OCI-LY7 (cell line): ENCODE results near the gene PROKR1. TPM values are rescaled to one million over a fixed set of nuclear protein-coding genes. Genes with fewer than 3 reads are reported as not detected.
A peak's percentile ranks its signal among the peaks of the same experiment; 100 is the strongest.

Source experiments
- BruUV-seq: library from RNA; stranded (reverse); fragments of 400-500 nt; replicated peaks from 2 replicates; lab custom pipeline; 2021; lab: Mats Ljungman, UMichigan
- CTCF ChIA-PET: fragments of 300-600 bp; sonication (Branson Sonifier 250); formaldehyde crosslinking; loops from one replicate; lab custom pipeline; 2022; ENCODE audit warnings: antibody characterized with exemption; ENCODE audit not compliant: unreplicated experiment; lab: Charles Lee
- POLR2A ChIA-PET: fragments of 300-600 bp; sonication (Branson Sonifier 250); formaldehyde crosslinking; loops from one replicate; lab custom pipeline; 2022; ENCODE audit warnings: antibody characterized with exemption; lab: Charles Lee
- DNase-seq: peaks from one replicate; pipeline ENCODE4 v3.0.0-alpha.2; 2015; ENCODE audit warnings: low spot score
- H2AFZ ChIP-seq: fragments of 200-600 bp; sonication (generic), shearing (Covaris generic); 2 replicates; pipeline ENCODE4 v1.6.1; 2014; ENCODE audit warnings: mild to moderate bottlenecking, antibody characterized with exemption, low read length, moderate library complexity
- H3K27ac ChIP-seq: fragments of 200-600 bp; sonication (generic); 2 replicates; pipeline ENCODE4 v1.5.1; 2014; ENCODE audit warnings: mixed run types, low read depth, mild to moderate bottlenecking, moderate library complexity, low read length, inconsistent platforms; ENCODE audit not compliant: poor library complexity, severe bottlenecking
- H3K36me3 ChIP-seq: fragments of 200-600 bp; sonication (generic); 2 replicates; pipeline ENCODE4 v1.6.1; 2014; ENCODE audit warnings: mild to moderate bottlenecking, antibody characterized with exemption, low read length, moderate library complexity, mixed read lengths; ENCODE audit not compliant: insufficient read depth
- H3K4me1 ChIP-seq: fragments of 200-600 bp; sonication (generic); 2 replicates; pipeline ENCODE4 v1.5.1; 2014; ENCODE audit warnings: mild to moderate bottlenecking, low read length; ENCODE audit not compliant: insufficient read depth, poor library complexity, severe bottlenecking
- H3K4me2 ChIP-seq: fragments of 200-600 bp; sonication (generic); 2 replicates; pipeline ENCODE4 v1.6.1; 2014; ENCODE audit warnings: mild to moderate bottlenecking, low read length
- H3K4me3 ChIP-seq: fragments of 200-600 bp; sonication (generic); 2 replicates; pipeline ENCODE4 v1.5.1; 2014; ENCODE audit warnings: mild to moderate bottlenecking, low read depth, low read length; ENCODE audit not compliant: poor library complexity, severe bottlenecking
- H3K79me2 ChIP-seq: fragments of 200-600 bp; sonication (generic); 2 replicates; pipeline ENCODE4 v1.6.1; 2016; ENCODE audit warnings: low read depth, mild to moderate bottlenecking, low read length, moderate library complexity, mixed read lengths; ENCODE audit not compliant: insufficient read depth
- H3K9me2 ChIP-seq: fragments of 200-600 bp; sonication (generic); 2 replicates; pipeline ENCODE4 v1.6.1; 2016; ENCODE audit warnings: mild to moderate bottlenecking, low read length, mixed read lengths; ENCODE audit not compliant: insufficient read depth
- H3K9me3 ChIP-seq: fragments of 200-600 bp; sonication (generic); 2 replicates; pipeline ENCODE4 v1.6.1; 2014; ENCODE audit warnings: mild to moderate bottlenecking, mixed run types, low read length, mixed read lengths
- H4K20me1 ChIP-seq: fragments of 200-600 bp; sonication (generic); 2 replicates; pipeline ENCODE4 v1.6.1; 2014; ENCODE audit warnings: mild to moderate bottlenecking, antibody characterized with exemption, low read length, moderate library complexity, mixed read lengths; ENCODE audit not compliant: insufficient read depth
- EZH2phosphoT487 ChIP-seq: fragments of 200-600 bp; sonication (generic); IDR thresholded peaks from 2 replicates; pipeline ENCODE4 v1.6.1; 2018; ENCODE audit warnings: low read depth, borderline replicate concordance, mild to moderate bottlenecking, mixed run types, antibody characterized with exemption, low read length, moderate library complexity, mixed read lengths
- intact Hi-C: fragments of 100-400 bp; cut with micrococcal nuclease; formaldehyde crosslinking; loops from one replicate; pipeline ENCODE4 v1.10.0; 2022; ENCODE audit not compliant: unreplicated experiment
- total RNA-seq, 2 experiments: library from RNA; depleted of rRNA in 1 of 2; stranded (reverse); fragments of >200 nt in 1 of 2; shearing (Covaris generic) in 1 of 2; gene quantifications; 2 replicates each; pipeline ENCODE4 v1.2.3, GENCODE V29; 2014 to 2022
- TF ChIP-seq, protein P1 (sequence below): fragments of 200-600 bp; sonication (generic); conservative IDR thresholded peaks from 2 replicates; pipeline ENCODE4 v1.5.1; 2014; ENCODE audit warnings: mild to moderate bottlenecking, antibody characterized with exemption, low read length, moderate library complexity, mixed read lengths

PROKR1 gene
- total RNA-seq, 2 experiments from 2014 or later: 0.28 TPM; not detected in 1

DNA sequence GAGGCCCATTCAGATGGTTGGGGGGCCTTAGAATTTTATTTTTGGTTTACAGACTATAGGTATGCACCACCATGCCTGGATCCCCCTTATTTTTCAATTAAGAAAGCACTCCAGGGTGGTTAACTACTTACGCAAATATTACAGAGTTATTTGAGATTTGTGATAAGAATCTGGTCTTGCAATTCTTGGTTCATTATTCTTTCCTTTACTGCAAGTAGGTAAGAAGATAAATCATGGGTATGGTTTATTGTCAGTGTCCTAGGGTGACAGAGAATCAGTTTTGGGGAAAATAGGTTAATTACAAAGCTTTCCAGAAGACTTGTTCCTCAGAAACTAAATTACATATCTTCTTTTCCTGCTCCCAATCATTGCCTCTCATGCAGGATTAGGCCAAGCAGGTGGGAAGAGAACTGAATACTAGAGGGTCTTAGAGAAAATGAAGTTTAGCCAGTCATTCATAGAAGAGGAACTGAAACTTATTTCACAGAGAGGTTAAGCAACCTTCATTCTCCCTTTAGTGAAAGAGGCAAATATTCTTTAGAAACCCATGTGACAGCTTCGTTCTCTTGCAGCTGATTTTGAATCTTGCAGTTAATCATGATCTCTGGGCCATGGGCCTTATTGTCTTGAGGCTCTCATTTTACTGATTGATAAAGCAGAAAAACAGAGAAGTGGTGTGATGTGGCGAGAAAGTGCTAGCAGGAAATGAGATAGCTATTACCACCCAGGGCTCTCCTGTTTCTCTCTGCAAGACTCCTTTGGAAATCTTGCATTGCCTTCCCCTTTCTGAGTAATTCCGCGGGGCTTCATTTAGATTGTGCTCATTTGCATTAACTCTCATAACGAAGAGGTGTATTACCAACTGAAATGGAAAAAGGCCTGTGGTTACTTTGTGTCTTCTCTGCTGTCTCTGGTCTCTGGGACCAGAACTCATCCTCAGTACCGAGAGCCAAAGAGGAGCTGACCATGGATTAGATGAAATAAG is 46.5 kb downstream of the PROKR1 start:
- Histone ChIP-seq H3K9me3 (peaks cover 9% of the 10 kb centered on the region; the same call in 1 of the 2 replicates), H3K4me2 (peak overlapping the region; percentile 86), H3K36me3 (no peaks in the 10 kb centered on the region), H3K9me2 (no peaks in the 10 kb centered on the region), H4K20me1 (no peaks in the 10 kb centered on the region), H3K27ac (peak overlapping the region; percentile 98), H3K79me2 (peaks cover 6% of the 10 kb centered on the region; the same call in 1 of the 2 replicates), H3K4me1 (peaks cover 61% of the 10 kb centered on the region), H2AFZ (peak overlapping the region; percentile 71), H3K4me3 (peak overlapping the region; percentile 61)
- ChIA-PET CTCF (no interaction called here), POLR2A (interaction anchor here (0.5 to 3.2 kb wide), 12 partner anchors 20 to 414 kb away, joined by 3 to 13 read pairs (median 4); partner anchors contain the start of genes APLF and FBXO48)
- no TSS peak for BruUV-seq
- DNase-seq: peak; percentile 92
- intact Hi-C loops: loop anchor here (2.0 to 5.0 kb wide), 2 partner anchors 37 to 223 kb away; partner anchors contain the start of genes APLF and FBXO48
- TF ChIP-seq, protein P1, sequence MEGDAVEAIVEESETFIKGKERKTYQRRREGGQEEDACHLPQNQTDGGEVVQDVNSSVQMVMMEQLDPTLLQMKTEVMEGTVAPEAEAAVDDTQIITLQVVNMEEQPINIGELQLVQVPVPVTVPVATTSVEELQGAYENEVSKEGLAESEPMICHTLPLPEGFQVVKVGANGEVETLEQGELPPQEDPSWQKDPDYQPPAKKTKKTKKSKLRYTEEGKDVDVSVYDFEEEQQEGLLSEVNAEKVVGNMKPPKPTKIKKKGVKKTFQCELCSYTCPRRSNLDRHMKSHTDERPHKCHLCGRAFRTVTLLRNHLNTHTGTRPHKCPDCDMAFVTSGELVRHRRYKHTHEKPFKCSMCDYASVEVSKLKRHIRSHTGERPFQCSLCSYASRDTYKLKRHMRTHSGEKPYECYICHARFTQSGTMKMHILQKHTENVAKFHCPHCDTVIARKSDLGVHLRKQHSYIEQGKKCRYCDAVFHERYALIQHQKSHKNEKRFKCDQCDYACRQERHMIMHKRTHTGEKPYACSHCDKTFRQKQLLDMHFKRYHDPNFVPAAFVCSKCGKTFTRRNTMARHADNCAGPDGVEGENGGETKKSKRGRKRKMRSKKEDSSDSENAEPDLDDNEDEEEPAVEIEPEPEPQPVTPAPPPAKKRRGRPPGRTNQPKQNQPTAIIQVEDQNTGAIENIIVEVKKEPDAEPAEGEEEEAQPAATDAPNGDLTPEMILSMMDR: no peak
- no peak for TF ChIP-seq EZH2phosphoT487

DNA sequence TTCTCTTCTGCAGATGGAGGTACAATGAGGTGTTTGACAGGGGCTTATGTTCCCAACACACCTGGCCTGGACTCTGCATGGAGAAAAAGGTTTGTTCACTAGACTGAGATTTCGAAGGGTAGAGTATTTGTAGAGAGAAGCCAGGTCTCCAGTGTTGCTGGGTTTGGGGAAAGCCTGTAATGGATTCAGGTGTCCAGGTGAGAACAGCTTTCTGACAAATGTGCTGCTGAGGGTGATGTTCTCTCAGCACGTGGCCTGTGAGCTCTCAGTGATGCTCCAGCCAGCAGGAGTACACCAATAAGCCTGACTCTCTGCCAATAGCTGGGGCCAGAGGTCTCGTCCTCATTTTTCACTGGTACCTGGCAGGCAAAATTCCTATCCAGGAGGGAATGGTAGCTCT is 47.5 kb downstream of the PROKR1 start:
- H3K4me2 ChIP-seq: peak overlapping the region; percentile 86
- peaks cover 12% of the 10 kb centered on the region; the same call in 1 of the 2 replicates for H3K9me3 ChIP-seq
- peak overlapping the region; percentile 61 for H3K4me3 ChIP-seq
- intact Hi-C loops: loop anchor here (2.0 to 5.0 kb wide), 2 partner anchors 36 to 224 kb away; partner anchors contain the start of genes APLF and FBXO48
- ChIA-PET CTCF (interaction anchor here (0.7 to 1.0 kb wide), 2 partner anchors 18 to 145 kb away, joined by 4 to 5 read pairs; no protein-coding TSS in a partner anchor), POLR2A (interaction anchor here (0.6 to 3.2 kb wide), 16 partner anchors 10 to 234 kb away, joined by 3 to 13 read pairs (median 4); partner anchors contain the start of genes APLF, ARHGAP25 and FBXO48)
- H3K27ac ChIP-seq: peak overlapping the region; percentile 98
- peak overlapping the region; percentile 71 for H2AFZ ChIP-seq
- TF ChIP-seq, protein P1: no peak
- TF ChIP-seq EZH2phosphoT487: no peak
- no peaks in the 10 kb centered on the region for H3K9me2 ChIP-seq
- H3K79me2 ChIP-seq: peaks cover 6% of the 10 kb centered on the region; the same call in 1 of the 2 replicates
- H3K36me3 ChIP-seq: no peaks in the 10 kb centered on the region
- no peaks in the 10 kb centered on the region for H4K20me1 ChIP-seq
- H3K4me1 ChIP-seq: peaks cover 61% of the 10 kb centered on the region
- peak; percentile 32 for DNase-seq
- BruUV-seq: no TSS peak
